GM21381 (cell line): ENCODE results near the gene CPD.

ENCODE experiments used
- ATAC-seq: cut with Tn5 transposase; IDR thresholded peaks from one replicate; pipeline ENCODE4 v1.9.1; 2021; ENCODE audit warnings: mild to moderate bottlenecking, moderate library complexity; ENCODE audit not compliant: unreplicated experiment

CPD gene

DNA sequence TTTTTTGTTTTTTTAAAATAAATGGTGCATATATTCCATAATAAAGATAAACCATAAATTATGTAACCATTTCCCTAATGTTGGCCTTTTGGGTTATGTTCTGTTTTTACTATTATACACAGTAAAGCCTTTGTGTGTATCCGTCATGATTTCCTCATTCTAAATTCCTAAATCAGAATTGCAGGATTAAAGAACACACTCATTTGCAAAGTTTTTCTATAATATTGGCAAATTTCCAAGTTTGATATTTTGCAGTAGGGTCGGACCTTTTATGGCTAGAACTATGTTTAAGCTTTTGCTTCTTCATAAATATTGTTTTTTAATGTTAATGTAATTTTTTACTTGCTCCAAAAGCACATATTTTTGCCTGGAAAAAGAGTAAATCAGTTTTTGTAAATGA, 115.1 kb downstream of the CPD start:
- no peak for ATAC-seq

DNA sequence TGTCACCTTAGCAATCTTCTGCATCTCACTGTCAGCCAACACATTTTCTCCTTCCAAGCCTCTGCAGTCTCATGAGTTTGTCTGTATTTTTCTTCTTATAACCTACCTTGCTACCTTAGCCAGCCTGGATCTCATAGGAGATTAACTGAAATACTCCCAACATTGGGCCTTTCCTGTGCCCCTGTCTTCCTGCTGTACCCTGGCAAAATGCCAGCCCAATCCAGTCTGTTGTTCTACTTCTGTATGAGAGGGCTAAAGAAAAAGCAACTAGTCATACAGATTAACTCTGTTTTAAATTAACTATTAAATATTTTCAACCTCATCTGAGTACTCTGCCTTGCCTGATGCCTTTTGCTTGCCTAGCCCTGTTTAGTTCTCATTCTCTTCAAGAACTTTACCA, 116.9 kb downstream of the CPD start:
- ATAC-seq = no peak

DNA sequence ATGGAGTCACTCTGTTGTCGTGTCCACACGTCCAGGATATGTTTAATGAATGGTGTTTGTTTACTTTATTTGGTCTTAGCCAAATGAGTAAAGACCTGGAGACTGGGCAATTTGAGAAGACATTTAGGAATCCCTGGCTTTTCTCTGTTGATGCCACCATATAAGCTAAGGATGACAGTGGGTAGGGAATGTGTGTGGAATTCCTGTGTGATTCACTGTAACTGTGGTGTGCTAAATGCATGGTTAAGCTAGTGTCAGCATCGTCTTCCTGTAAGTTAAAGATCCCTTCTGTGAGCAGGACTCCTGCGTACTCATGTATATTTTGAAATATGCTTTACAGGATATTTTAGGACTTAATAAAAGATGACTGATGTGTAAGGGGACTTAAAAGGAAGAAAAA, 124.8 kb downstream of the CPD start:
- no peak for ATAC-seq

GRCh38 chr17:30505868-30506417, 127.2 kb downstream of the CPD start:
- ATAC-seq = no peak

DNA sequence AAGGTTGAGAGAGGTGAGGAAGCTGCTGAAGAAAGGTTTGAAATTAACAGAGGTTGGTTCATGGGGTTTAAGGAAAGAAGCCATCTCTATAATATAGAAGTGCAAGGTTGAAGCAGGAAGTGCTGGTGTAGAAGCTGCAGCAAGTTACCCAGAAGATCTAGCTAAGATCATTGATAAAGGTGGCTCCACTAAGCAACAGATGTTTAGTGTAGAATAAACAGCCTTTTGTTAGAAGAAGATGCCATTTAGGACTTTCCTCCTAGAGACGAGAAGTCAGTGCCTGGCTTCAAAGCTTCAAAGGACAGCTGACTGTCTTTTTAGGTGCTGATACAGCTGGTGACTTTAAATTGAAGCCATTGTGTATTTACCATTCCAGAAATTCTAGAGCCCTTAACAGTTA, 127.8 kb downstream of the CPD start:
- no peak for ATAC-seq

- no peak for ATAC-seq
These were observed 134.6 kb downstream of the CPD start for GRCh38 chr17:30513346-30513745.

- no peak for ATAC-seq
These were observed 136.3 kb downstream of the CPD start for GRCh38 chr17:30514895-30515596.

GRCh38 chr17:30517786-30518185, 139.1 kb downstream of the CPD start:
- ATAC-seq = no peak

DNA sequence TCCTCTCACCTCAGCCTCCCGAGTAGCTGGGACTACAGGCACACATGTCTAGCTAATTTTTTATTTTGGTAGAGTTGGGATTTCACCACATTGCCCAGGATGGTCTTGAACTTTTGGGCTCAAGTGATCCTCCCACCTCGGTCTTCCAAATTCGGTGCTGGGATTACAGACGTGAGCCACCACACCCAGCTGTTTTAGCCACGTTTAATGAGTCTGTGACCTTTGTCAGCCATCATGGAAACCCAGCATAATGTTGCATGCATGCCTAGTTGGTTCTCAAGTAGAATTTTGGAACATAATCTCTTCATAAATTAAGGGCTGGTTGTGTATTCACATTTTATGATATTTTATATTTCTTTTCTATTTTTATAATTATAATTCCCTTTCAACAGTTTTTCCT, 140.4 kb downstream of the CPD start:
- no peak for ATAC-seq
